K562 (cell line): ENCODE measurements around the gene CXXC1. TPM values are rescaled to one million over a fixed set of nuclear protein-coding genes. Genes with fewer than 3 reads are reported as not detected.

Source experiments
- BRCA1 ChIP-seq, 2 experiments: fragments of 450-650 bp in 1 of 2; sonication (generic) in 1 of 2; formaldehyde crosslinking in 1 of 2; IDR thresholded peaks; 2 replicates each; pipeline versions ENCODE4 v1.5.0 to v1.6.1; 2017 to 2020; ENCODE audit warnings: mild to moderate bottlenecking in 1 of 2, missing genetic modification reagents in 1 of 2
- CBFA2T2 ChIP-seq: fragments of 450-650 bp; conservative IDR thresholded peaks from 2 replicates; pipeline ENCODE4 v1.6.1; 2017; ENCODE audit warnings: mild to moderate bottlenecking
- CHD7 ChIP-seq: fragments of 200-600 bp; sonication (generic); IDR thresholded peaks from one replicate; pipeline ENCODE4 v1.6.1; 2012; ENCODE audit warnings: mild to moderate bottlenecking, low read depth, low read length, inconsistent platforms
- FOXA3 ChIP-seq, 2 experiments: fragments of 450-650 bp in 1 of 2; sonication (generic) in 1 of 2; formaldehyde crosslinking; IDR thresholded peaks in 1 of 2; conservative IDR thresholded peaks in 1 of 2; 2 replicates each; pipeline versions ENCODE4 v1.4.0 to v1.8.0; 2020 to 2022; ENCODE audit warnings: mild to moderate bottlenecking in 2 of 2, missing genetic modification reagents in 1 of 2
- FUS ChIP-seq: fragments of 200-400 bp; formaldehyde crosslinking; optimal IDR thresholded peaks from 2 replicates; pipeline ENCODE3; 2017; ENCODE audit warnings: low read depth, low read length
- HNRNPK ChIP-seq: fragments of 200-400 bp; formaldehyde crosslinking; IDR thresholded peaks from one replicate; pipeline ENCODE4 v1.6.1; 2018; ENCODE audit warnings: mild to moderate bottlenecking, low read depth, low read length; ENCODE audit not compliant: poor library complexity, severe bottlenecking
- NFATC3 ChIP-seq: fragments of 450-650 bp; IDR thresholded peaks from 2 replicates; pipeline ENCODE4 v1.6.1; 2017; ENCODE audit warnings: mild to moderate bottlenecking
- NFIC ChIP-seq: fragments of 450-650 bp; IDR thresholded peaks from 2 replicates; pipeline ENCODE4 v1.6.1; 2017; ENCODE audit warnings: mild to moderate bottlenecking, inconsistent platforms
- SAP30 ChIP-seq: fragments of 200-600 bp; sonication (generic); IDR thresholded peaks from 2 replicates; pipeline ENCODE4 v1.6.1; 2012; ENCODE audit warnings: borderline replicate concordance, low read depth, mild to moderate bottlenecking, moderate library complexity, low read length, control low read depth, inconsistent platforms; ENCODE audit not compliant: insufficient read depth, poor library complexity, severe bottlenecking
- SFPQ ChIP-seq: fragments of 200-400 bp; formaldehyde crosslinking; IDR thresholded peaks from 2 replicates; pipeline ENCODE4 v1.6.1; 2017; ENCODE audit warnings: mild to moderate bottlenecking, low read depth, low read length, moderate library complexity
- ZBTB2 ChIP-seq: fragments of 450-650 bp; IDR thresholded peaks from 2 replicates; pipeline ENCODE4 v1.6.1; 2016; ENCODE audit warnings: antibody characterized with exemption
- ZNF232 ChIP-seq: sonication (generic); formaldehyde crosslinking; IDR thresholded peaks from 2 replicates; pipeline ENCODE4 v1.8.0; 2022; ENCODE audit warnings: mild to moderate bottlenecking, missing genetic modification reagents
- polyA plus RNA-seq, 8 experiments: library from polyadenylated mRNA; depleted of rRNA in 4 of 8; stranded (reverse) in 5 of 8; unstranded in 3 of 8; fragments of >200 nt; fragmentation: Nextera tagmentation in 2 of 8; fragmentation: Illumina TruSeq in 1 of 8; extraction: Ambion mirVana in 2 of 8; extraction: Trizol in 1 of 8; gene quantifications; 2 replicates each; pipeline versions ENCODE4 v1.2.1 to v1.2.3, GENCODE V29; 2011 to 2014; ENCODE audit warnings: inconsistent platforms in 1 of 8, missing spikeins in 1 of 8
- total RNA-seq, 7 experiments: library from RNA; depleted of rRNA in 6 of 7; stranded (reverse); fragments of >200 nt in 6 of 7; fragmentation: Illumina TruSeq in 2 of 7; extraction: Trizol in 2 of 7; gene quantifications; 2 replicates each; pipeline versions ENCODE4 v1.2.1 to v1.2.3, GENCODE V29; 2011 to 2021; ENCODE audit warnings: low replicate concordance in 1 of 7

Gene CXXC1
- total and polyA plus RNA-seq, 9 of the 15 experiments (the other 6 are each of a cell fraction or from before 2014, with no cell fraction given), result 3.4 to 81.0 (median 34.1) TPM

GRCh38 chr18:50281295-50281971 lies 6.1 kb downstream of the CXXC1 start, which contains the start of gene MBD1 (continued):
- no peak for TF ChIP-seq CHD7
- TF ChIP-seq SFPQ, result no peak
- TF ChIP-seq FOXA3 (CRISPR knock-in tag; conservative IDR thresholded peaks at IDR 0.05 in 1 of 2, IDR thresholded peaks at IDR 0.05 in 1 of 2), result peak in 1 of 2 experiments; percentile 45; a peak in 1 of 4 replicates
- peak; percentile 97 for TF ChIP-seq ZBTB2
- no peak for TF ChIP-seq BRCA1 (IDR thresholded peaks at IDR 0.05)
- TF ChIP-seq BRCA1 (CRISPR knock-in tag; IDR thresholded peaks at IDR 0.05), result no peak
- TF ChIP-seq CBFA2T2, result no peak
- TF ChIP-seq FUS, result no peak
- no peak for TF ChIP-seq HNRNPK
- TF ChIP-seq NFATC3, result no peak
- no peak for TF ChIP-seq ZNF232 (CRISPR knock-in tag)
- peak; percentile 34; the same call in 1 of the 2 replicates for TF ChIP-seq NFIC
- no peak for TF ChIP-seq SAP30
